HuH-7 (cell line): ENCODE results near the gene STX4.

Experiments used
- DNase-seq: peaks from one replicate; pipeline ENCODE4 v3.0.0; 2011; ENCODE audit warnings: low spot score

Gene STX4

GRCh38 chr16:31032736-31033708 is at the start of gene STX4:
Gene STX4 (plus strand): TSS chr16:31033558. CDS start chr16:31033806, 248 bp downstream.
- DNase-seq, result peak; percentile 89

GRCh38 chr16:30983898-30984610 is 49.3 kb upstream of the STX4 start:
- no peak for DNase-seq

- DNase-seq, result peak; percentile 99
Measured at GRCh38 chr16:30984669-30985400, 48.5 kb upstream of the STX4 start, which contains the start of gene HSD3B7. Gene HSD3B7 (plus strand): TSS chr16:30985207. CDS start chr16:30985659, 452 bp downstream.

GRCh38 chr16:30985401-30986128 is 47.8 kb upstream of the STX4 start:
- DNase-seq, result peak; percentile 86

GRCh38 chr16:30986129-30986991 is 47.0 kb upstream of the STX4 start:
- DNase-seq, result no peak

GRCh38 chr16:30987581-30988190 is 45.7 kb upstream of the STX4 start:
- DNase-seq, result no peak

GRCh38 chr16:30989469-30990047 is 43.8 kb upstream of the STX4 start:
- no peak for DNase-seq

GRCh38 chr16:30990105-30990504 is 43.3 kb upstream of the STX4 start:
- no peak for DNase-seq

- no peak for DNase-seq
Measured at GRCh38 chr16:30991052-30991451, 42.3 kb upstream of the STX4 start.

- DNase-seq, result no peak
Measured at GRCh38 chr16:30992276-30992780, 41.0 kb upstream of the STX4 start.

GRCh38 chr16:30992931-30993816 is 40.2 kb upstream of the STX4 start:
- DNase-seq, result no peak

GRCh38 chr16:30995927-30996323 is 37.4 kb upstream of the STX4 start:
- DNase-seq, result no peak

GRCh38 chr16:30996324-30996984 is 36.9 kb upstream of the STX4 start:
- DNase-seq, result peak; percentile 82

GRCh38 chr16:30996985-30997724 is 36.2 kb upstream of the STX4 start:
- peak; percentile 90 for DNase-seq

- no peak for DNase-seq
Measured at GRCh38 chr16:30997725-30998711, 35.3 kb upstream of the STX4 start.
